Stimulated activated CD4-positive, alpha-beta T cell treated with anti-CD3 and anti-CD28 coated beads, Interleukin-12 subunit alpha, Interleukin-12 subunit beta, amount 100 ng/mL, for 24 hours (primary cell): ENCODE data around the gene DIAPH3.

Experiments
- DNase-seq, 2 experiments: peaks; one replicate each; pipeline ENCODE4 v3.0.0-alpha.2; 2020; ENCODE audit warnings: low read depth in 2 of 2

Gene DIAPH3

GRCh38 chr13:59721926-59722910, 441.5 kb downstream of the DIAPH3 start:
- DNase-seq, result no peak

DNA sequence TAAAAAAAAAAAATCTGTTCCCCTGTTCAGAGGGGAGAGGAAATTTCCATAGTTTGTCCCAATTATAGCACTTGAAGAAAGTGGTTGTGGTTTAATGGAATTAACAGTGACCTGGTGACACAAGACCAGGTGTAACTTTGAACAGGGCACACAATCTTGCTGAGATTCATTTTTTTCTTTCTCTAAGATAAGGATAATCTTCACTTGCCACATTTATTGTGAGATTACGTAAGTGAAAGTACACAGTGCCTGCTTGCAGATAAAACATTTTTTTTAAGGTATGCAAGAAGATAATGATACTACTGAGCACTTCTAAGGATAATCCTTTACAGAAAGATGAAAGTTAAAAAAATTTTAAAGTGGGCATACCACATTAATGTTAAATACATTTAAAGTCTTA, 448.1 kb downstream of the DIAPH3 start:
- DNase-seq, result no peak

GRCh38 chr13:59710996-59711701, 452.6 kb downstream of the DIAPH3 start:
- DNase-seq, result no peak

- no peak for DNase-seq
Measured at GRCh38 chr13:59710416-59710815, 453.3 kb downstream of the DIAPH3 start.

- no peak for DNase-seq
Measured at GRCh38 chr13:59706101-59706976, 457.4 kb downstream of the DIAPH3 start.

DNA sequence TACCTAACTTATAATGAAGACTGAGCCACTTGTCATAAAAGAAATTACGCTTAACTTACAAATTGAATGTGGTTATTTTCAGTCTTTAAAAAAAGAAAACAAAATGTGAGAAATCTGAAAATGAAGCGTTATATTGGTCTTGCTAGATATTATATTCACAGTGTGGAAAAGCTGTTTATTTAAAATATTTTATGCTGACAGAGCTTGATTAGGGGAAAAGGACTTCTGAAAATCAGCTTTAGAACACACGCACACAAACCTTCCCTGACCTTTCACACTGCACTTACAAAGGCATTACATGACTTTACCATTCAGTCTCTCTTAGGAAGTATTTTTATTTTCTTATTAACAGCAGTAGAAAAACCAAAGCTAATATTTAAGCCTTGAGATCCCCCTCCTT, 461.5 kb downstream of the DIAPH3 start:
- no peak for DNase-seq

GRCh38 chr13:59701261-59701660, 462.5 kb downstream of the DIAPH3 start:
- DNase-seq, result no peak

- DNase-seq, result no peak
Measured at GRCh38 chr13:59700281-59700680, 463.4 kb downstream of the DIAPH3 start.

- no peak for DNase-seq
Measured at GRCh38 chr13:59696271-59696670, 467.5 kb downstream of the DIAPH3 start.

GRCh38 chr13:59691501-59692066, 472.1 kb downstream of the DIAPH3 start:
- DNase-seq, result no peak

DNA sequence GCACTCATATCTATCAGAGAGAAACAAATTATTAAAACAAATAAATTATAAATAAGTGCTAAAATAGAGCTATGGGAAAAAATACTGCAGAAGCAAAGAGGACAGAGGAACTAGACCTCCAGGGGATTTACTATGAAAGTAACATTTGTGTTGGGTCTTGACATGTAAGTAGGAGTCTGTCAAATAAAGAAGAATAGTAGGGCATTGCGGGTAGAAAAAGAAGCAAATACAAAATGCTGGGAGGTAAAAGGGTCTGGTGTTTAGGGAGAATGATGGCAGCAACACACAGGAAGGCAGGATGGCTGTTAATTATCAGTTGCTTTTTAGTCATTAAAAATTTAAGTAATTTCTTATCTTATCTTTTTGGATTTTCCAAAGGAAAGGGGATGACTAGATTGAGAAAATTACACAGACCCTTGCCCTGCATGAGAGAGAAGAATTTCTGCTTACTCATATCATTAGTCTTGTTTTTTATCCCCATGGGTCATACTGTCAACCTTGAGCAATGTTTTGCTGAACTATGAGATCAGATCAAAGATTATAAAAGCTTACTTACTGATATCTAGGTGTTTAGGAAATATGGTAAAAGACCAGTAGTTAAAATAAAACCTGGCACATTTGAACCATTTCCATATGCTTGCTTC, 472.7 kb downstream of the DIAPH3 start:
- DNase-seq, result no peak

GRCh38 chr13:59689057-59689456, 474.7 kb downstream of the DIAPH3 start:
- DNase-seq, result no peak

DNA sequence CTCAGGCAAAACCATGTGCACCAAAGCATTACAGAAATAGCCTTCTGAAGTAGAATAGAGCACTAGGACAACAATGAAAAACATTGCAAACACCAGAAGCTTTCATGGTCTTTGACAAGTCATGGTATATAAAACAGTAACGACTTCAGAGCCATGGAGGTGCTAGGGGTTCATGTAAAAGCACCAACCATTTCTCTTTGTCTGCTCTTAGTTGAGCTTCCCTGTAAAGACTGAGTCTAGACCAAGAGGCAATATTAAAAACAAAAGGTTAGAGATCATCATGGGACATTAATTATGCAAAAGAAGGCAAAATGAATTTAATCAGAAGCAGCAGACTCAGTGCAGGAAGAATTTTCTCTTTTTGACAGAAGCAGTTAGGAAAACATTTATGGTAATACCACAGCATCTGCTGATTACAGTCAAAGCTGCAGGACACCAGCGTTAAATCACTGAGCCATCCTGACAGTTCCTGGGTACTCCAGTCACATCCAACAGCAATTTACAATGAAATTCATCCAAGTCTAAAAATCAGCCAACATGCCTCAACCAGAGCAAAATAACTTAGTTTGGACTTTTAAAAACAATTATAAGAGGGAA, 476.8 kb downstream of the DIAPH3 start:
- no peak for DNase-seq

- DNase-seq, result no peak
Measured at GRCh38 chr13:59684105-59684504, 479.6 kb downstream of the DIAPH3 start.

DNA sequence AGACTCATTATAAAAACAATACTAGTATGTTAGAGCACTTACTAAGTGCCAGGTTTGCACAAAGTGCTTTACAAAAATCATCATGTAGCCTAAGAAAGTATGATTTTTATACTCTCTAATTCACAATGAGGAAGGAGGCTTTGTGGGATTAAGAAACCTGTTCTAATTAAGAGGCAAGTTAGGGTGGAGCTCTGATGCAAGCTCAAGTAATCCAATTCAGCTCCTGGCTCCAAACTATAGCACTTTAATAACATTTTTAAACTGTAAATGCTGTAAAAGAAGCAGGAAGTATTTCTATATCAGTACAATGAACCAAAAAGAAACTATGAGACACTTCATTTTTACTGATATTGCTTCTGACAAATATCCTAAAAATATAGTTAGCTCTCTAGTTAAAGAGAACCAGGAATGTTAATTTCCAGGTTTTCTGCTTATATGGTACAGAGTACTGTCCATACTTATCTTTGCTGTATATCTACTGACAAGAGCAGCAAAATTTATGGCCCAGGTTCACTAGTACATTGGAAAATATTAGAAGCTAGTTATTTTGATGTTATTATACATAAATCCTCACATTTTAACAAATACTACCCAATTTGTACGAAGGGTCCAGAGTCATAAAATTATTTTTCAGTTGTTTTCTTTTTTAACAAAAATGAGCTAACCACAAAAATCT, 482.0 kb downstream of the DIAPH3 start:
- DNase-seq, result no peak

GRCh38 chr13:59680429-59681024, 483.2 kb downstream of the DIAPH3 start:
- DNase-seq, result no peak

DNA sequence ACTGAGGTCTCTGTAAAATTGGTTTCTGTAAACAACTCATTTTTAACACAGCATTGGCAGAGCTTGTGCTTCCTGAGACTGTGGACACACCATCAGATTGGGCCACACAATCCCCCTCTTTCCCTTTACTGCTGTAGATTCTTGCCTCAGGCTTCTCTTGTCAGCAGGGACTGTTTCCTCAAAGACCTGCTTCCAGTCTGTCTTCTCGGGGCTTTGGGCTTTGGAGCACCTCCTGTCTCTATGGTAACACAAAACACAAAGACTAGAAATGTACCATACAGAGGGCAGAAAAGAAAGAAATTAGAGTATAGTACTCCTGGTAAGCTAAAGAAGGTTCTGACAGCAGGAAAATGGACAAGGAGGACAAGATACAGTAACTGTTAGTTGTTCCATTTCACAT, 484.5 kb downstream of the DIAPH3 start:
- DNase-seq, result no peak

DNA sequence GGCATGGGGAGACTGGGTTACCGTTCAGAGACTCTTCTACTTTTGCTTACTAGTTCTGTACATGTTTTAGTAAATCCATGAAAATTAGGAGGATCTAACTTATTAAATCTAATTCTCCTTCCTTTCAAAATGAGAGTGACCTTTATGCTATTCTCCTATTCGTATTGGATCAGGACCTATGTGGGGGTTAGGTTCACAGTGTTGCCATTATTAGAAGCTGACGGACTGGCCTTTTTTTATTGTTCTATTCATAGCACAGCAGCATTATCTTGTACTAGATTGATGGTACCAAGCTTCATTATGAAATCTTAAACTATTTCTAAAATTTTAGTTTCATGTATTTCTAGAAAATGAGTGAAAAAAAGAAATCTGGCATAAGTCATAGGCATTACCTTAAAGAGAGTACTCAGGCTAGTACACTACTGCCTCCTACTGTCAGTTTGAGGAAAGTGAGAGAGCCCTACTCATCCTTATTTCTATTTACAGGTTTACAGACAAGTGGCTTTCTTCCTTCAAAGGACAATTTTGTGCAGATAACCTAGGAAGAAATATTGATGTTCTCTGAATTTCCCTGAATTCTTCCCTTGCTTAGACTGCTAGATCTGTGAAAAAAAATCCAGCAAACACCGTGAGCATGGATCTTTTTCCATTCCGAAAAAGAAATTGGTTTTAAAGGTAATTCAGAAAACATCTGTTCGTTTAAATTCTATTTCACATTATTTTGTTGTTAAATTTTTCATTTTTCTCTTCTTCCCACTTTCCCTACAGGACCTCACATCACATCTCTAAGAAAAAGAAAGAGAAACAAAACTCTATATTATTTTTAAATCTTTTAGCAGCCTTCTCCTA, 485.5 kb downstream of the DIAPH3 start:
- no peak for DNase-seq

- no peak for DNase-seq
Measured at GRCh38 chr13:59677430-59677829, 486.3 kb downstream of the DIAPH3 start.
